K562 (cell line): ENCODE data around the gene LCE7A. TPM values are rescaled to one million over a fixed set of nuclear protein-coding genes. Genes with fewer than 3 reads are reported as not detected.

Experiments used
- ATAC-seq: fragments of 200-7000 bp; cut with Tn5 transposase; 3 replicates; pipeline ENCODE4 v1.9.1; 2020; ENCODE audit warnings: moderate library complexity
- BruUV-seq: library from RNA; stranded (reverse); fragments of 400-500 nt; replicated peaks from 2 replicates; lab custom pipeline; 2021; lab: Mats Ljungman, UMichigan
- CTCF ChIA-PET: fragments of 300-600 bp; formaldehyde crosslinking; extraction: SDS; loops from one replicate; lab custom pipeline; 2021; ENCODE audit warnings: low intra/inter-chr PET ratio; lab: Yijun Ruan, JAX
- POLR2A ChIA-PET: fragments of 300-600, 350-650 bp; sonication (Branson Sonifier 250); formaldehyde crosslinking; extraction: SDS; loops from one replicate; lab custom pipeline; 2021; ENCODE audit warnings: antibody characterized with exemption, inconsistent platforms; lab: Yijun Ruan, JAX
- DNase-seq, 4 experiments: peaks; one replicate each; pipeline versions ENCODE4 v3.0.0 to v3.0.0-alpha.2; 2011 to 2018; ENCODE audit warnings: low spot score in 3 of 4, mixed read lengths in 3 of 4; ENCODE audit errors: extremely low read depth in 1 of 4
- FAIRE-seq: peaks from 2 replicates; lab custom pipeline; 2011; peaks lifted over from hg19 to GRCh38; lab: Jason Lieb, UNC
- H2AFZ ChIP-seq: 2 replicates; pipeline ENCODE4 v1.6.0; 2011; ENCODE audit warnings: low read depth, low read length, control low read depth, inconsistent platforms
- H3K27ac ChIP-seq: fragments of 200-600 bp; 3 replicates; pipeline ENCODE4 v1.8.0; 2011; ENCODE audit warnings: low read depth, mild to moderate bottlenecking, control low read depth, inconsistent platforms, low read length, moderate library complexity, mixed read lengths; ENCODE audit errors: extremely low read depth
- H3K27me3 ChIP-seq, 2 experiments: fragments of 300-600 bp in 1 of 2; 2 replicates in 1 of 2; 3 replicates in 1 of 2; pipeline versions ENCODE4 v1.6.0 to v1.8.0; 2011; ENCODE audit warnings: inconsistent platforms in 2 of 2, low read length in 2 of 2, mild to moderate bottlenecking in 1 of 2, mixed read lengths in 1 of 2, moderate library complexity in 1 of 2; ENCODE audit not compliant: control insufficient read depth in 2 of 2, insufficient read depth in 2 of 2
- H3K36me3 ChIP-seq: fragments of 300-600 bp; 3 replicates; pipeline ENCODE4 v1.8.0; 2011; ENCODE audit warnings: mild to moderate bottlenecking, low read length, inconsistent platforms; ENCODE audit not compliant: control insufficient read depth, insufficient read depth
- H3K4me1 ChIP-seq, 2 experiments: fragments of 200-600 bp in 1 of 2; replicated peaks in 1 of 2; 2 replicates in 1 of 2; 3 replicates in 1 of 2; pipeline versions ENCODE4 v1.5.1 to v1.8.0; 2011; ENCODE audit warnings: inconsistent platforms in 2 of 2, low read length in 2 of 2, mild to moderate bottlenecking in 1 of 2, mixed read lengths in 1 of 2, moderate library complexity in 1 of 2; ENCODE audit not compliant: control insufficient read depth in 2 of 2, insufficient read depth in 2 of 2
- H3K4me2 ChIP-seq: 2 replicates; pipeline ENCODE4 v1.6.1; 2011; ENCODE audit warnings: low read length, control low read depth, inconsistent platforms, mixed read lengths; ENCODE audit not compliant: insufficient read depth
- H3K4me3 ChIP-seq: fragments of 200-600 bp; sonication (generic), shearing (Covaris generic); 2 replicates; pipeline ENCODE4 v1.5.1; 2016; ENCODE audit warnings: control low read depth, inconsistent platforms
- H3K79me2 ChIP-seq: fragments of 200-600 bp; 3 replicates; pipeline ENCODE4 v1.8.0; 2011; ENCODE audit warnings: low read length, inconsistent platforms; ENCODE audit not compliant: control insufficient read depth, insufficient read depth
- H3K9ac ChIP-seq, 2 experiments: 2 replicates each; pipeline versions ENCODE4 v1.6.0 to v1.6.1; 2011; ENCODE audit warnings: low read depth in 2 of 2, low read length in 2 of 2, control low read depth in 1 of 2, inconsistent platforms in 1 of 2, mild to moderate bottlenecking in 1 of 2, mixed read lengths in 1 of 2; ENCODE audit not compliant: insufficient read depth in 1 of 2
- H3K9me1 ChIP-seq: one replicate; pipeline ENCODE4 v1.6.0; 2011; ENCODE audit warnings: inconsistent platforms, mild to moderate bottlenecking, low read length, moderate library complexity; ENCODE audit not compliant: control insufficient read depth, insufficient read depth
- H3K9me3 ChIP-seq: replicated peaks from 2 replicates; pipeline ENCODE4 v1.5.1; 2011; ENCODE audit warnings: low read depth, low read length, inconsistent platforms; ENCODE audit not compliant: control insufficient read depth, insufficient read depth
- H4K20me1 ChIP-seq: replicated peaks from 2 replicates; pipeline ENCODE4 v1.6.1; 2011; ENCODE audit warnings: low read length, inconsistent platforms, mixed read lengths; ENCODE audit not compliant: control insufficient read depth, insufficient read depth
- CXXC5 ChIP-seq: fragments of 250-450 bp; sonication (Bioruptor Pico); IDR thresholded peaks from 2 replicates; pipeline ENCODE4 v1.8.0; 2022; ENCODE audit warnings: inconsistent platforms, mild to moderate bottlenecking, moderate library complexity
- EHMT2 ChIP-seq: fragments of 450-650 bp; IDR thresholded peaks from 2 replicates; pipeline ENCODE4 v1.6.1; 2018; ENCODE audit warnings: antibody characterized with exemption
- EZH2 ChIP-seq: IDR thresholded peaks from 2 replicates; pipeline ENCODE4 v1.6.1; 2012; ENCODE audit warnings: low read depth, mild to moderate bottlenecking, inconsistent platforms, low read length, borderline replicate concordance
- KAT8 ChIP-seq: fragments of 450-650 bp; IDR thresholded peaks from 2 replicates; pipeline ENCODE4 v1.6.1; 2016; ENCODE audit warnings: low read depth, mild to moderate bottlenecking
- MEIS2 ChIP-seq: fragments of 450-650 bp; IDR thresholded peaks from 2 replicates; pipeline ENCODE4 v1.6.1; 2014; ENCODE audit warnings: mild to moderate bottlenecking; ENCODE audit not compliant: partially characterized antibody
- MITF ChIP-seq: IDR thresholded peaks from 2 replicates; pipeline ENCODE4 v1.6.1; 2014; ENCODE audit warnings: antibody characterized with exemption
- NFATC3 ChIP-seq: fragments of 450-650 bp; IDR thresholded peaks from 2 replicates; pipeline ENCODE4 v1.6.1; 2017; ENCODE audit warnings: mild to moderate bottlenecking
- NR3C1 ChIP-seq: sonication (generic); formaldehyde crosslinking; IDR thresholded peaks from 2 replicates; pipeline ENCODE4 v1.8.1; 2022; ENCODE audit warnings: missing genetic modification reagents
- SMAD3 ChIP-seq: fragments of 450-650 bp; formaldehyde crosslinking; conservative IDR thresholded peaks from 2 replicates; pipeline ENCODE4 v1.4.0; 2020; ENCODE audit warnings: mild to moderate bottlenecking
- SPI1 ChIP-seq: IDR thresholded peaks from 2 replicates; pipeline ENCODE4 v1.6.1; 2011; ENCODE audit warnings: low read depth, low read length, control low read depth, borderline replicate concordance
- UBTF ChIP-seq, 2 experiments: IDR thresholded peaks; 2 replicates each; pipeline ENCODE4 v1.6.1; 2012; ENCODE audit warnings: improper control_type of control experiment in 2 of 2, low read depth in 2 of 2, low read length in 2 of 2, borderline replicate concordance in 1 of 2
- USF1 ChIP-seq: sonication (generic); formaldehyde crosslinking; IDR thresholded peaks from 2 replicates; pipeline ENCODE4 v1.9.0; 2022; ENCODE audit warnings: mild to moderate bottlenecking, missing genetic modification reagents
- WGBS: fragments of 100-300 bp; shearing (Covaris generic); methylation state at CpG from one replicate; pipeline ENCODE4 v1.1.6; 2016; ENCODE audit warnings: low coverage, mixed read lengths; ENCODE audit not compliant: insufficient coverage; ENCODE audit errors: missing lambda C conversion rate; 5-methylcytosine and 5-hydroxymethylcytosine counted together
- in situ Hi-C: fragments of 300-500 bp; cut with MboI; formaldehyde crosslinking; loops from 4 replicates; pipeline ENCODE4 v1.15.0; 2018; ENCODE audit warnings: inconsistent platforms, mixed read lengths
- intact Hi-C: fragments of 100-400 bp; cut with micrococcal nuclease; formaldehyde crosslinking; loops from 2 replicates; pipeline ENCODE4 v1.14.2; 2022
- polyA plus RNA-seq, 8 experiments: library from polyadenylated mRNA; depleted of rRNA in 4 of 8; stranded (reverse) in 5 of 8; unstranded in 3 of 8; fragments of >200 nt; fragmentation: Nextera tagmentation in 2 of 8; fragmentation: Illumina TruSeq in 1 of 8; extraction: Ambion mirVana in 2 of 8; extraction: Trizol in 1 of 8; gene quantifications; 2 replicates each; pipeline versions ENCODE4 v1.2.1 to v1.2.3, GENCODE V29; 2011 to 2014; ENCODE audit warnings: inconsistent platforms in 1 of 8, missing spikeins in 1 of 8
- total RNA-seq, 7 experiments: library from RNA; depleted of rRNA in 6 of 7; stranded (reverse); fragments of >200 nt in 6 of 7; fragmentation: Illumina TruSeq in 2 of 7; extraction: Trizol in 2 of 7; gene quantifications; 2 replicates each; pipeline versions ENCODE4 v1.2.1 to v1.2.3, GENCODE V29; 2011 to 2021; ENCODE audit warnings: low replicate concordance in 1 of 7
- TF ChIP-seq, protein P1 (sequence below): fragments of 450-650 bp; IDR thresholded peaks from 2 replicates; pipeline ENCODE4 v1.7.0; 2016; ENCODE audit warnings: borderline replicate concordance
- TF ChIP-seq, protein P2 (sequence below): fragments of 450-650 bp; formaldehyde crosslinking; IDR thresholded peaks from 2 replicates; pipeline ENCODE4 v1.4.0; 2022; ENCODE audit warnings: missing genetic modification characterization
- TF ChIP-seq, protein P3 (sequence below), 2 experiments: fragments of 450-650 bp in 1 of 2; sonication (generic) in 1 of 2; formaldehyde crosslinking; conservative IDR thresholded peaks; 2 replicates each; pipeline versions ENCODE4 v1.4.0 to v1.8.1; 2020 to 2022; ENCODE audit warnings: mild to moderate bottlenecking in 1 of 2, missing genetic modification reagents in 1 of 2

Gene LCE7A
- total and polyA plus RNA-seq, 9 of the 15 experiments (the other 6 are each of a cell fraction or from before 2014, with no cell fraction given) = not detected

GRCh38 chr1:152901631-152902030 is 41.8 kb downstream of the LCE7A start:
- 0 out of 5 replicates have a peak, but pooled peaks cover 0 to 4% of the 10 kb centered on the region in 2 experiments for H3K27me3 ChIP-seq
- intact Hi-C loops (no loop called here), in situ Hi-C loops (no loop called here)
- no peaks in the 10 kb centered on the region for H3K79me2 ChIP-seq
- FAIRE-seq (no peak), DNase-seq (no peak), ATAC-seq (no peak)
- no peak overlapping the region for H3K9ac ChIP-seq
- no peaks in the 10 kb centered on the region for H3K9me3 ChIP-seq
- ChIA-PET POLR2A (no interaction called here), CTCF (no interaction called here)
- WGBS = 0% methylated on average over 5 of the region's 5 CpGs
- H3K9me1 ChIP-seq = no peaks in the 10 kb centered on the region
- no peaks in the 10 kb centered on the region for H3K4me1 ChIP-seq
- no peaks in the 10 kb centered on the region for H3K36me3 ChIP-seq
- H3K27ac ChIP-seq = no peak overlapping the region
- H3K4me2 ChIP-seq = no peak overlapping the region
- no peak overlapping the region for H2AFZ ChIP-seq
- BruUV-seq = no TSS peak
- H4K20me1 ChIP-seq = no peaks in the 10 kb centered on the region
- no peak overlapping the region for H3K4me3 ChIP-seq
- TF ChIP-seq SMAD3 (CRISPR knock-in tag) (no peak), NFATC3 (no peak), MEIS2 (no peak), KAT8 (no peak), CXXC5 (no peak), MITF (no peak), EHMT2 (no peak), NR3C1 (CRISPR knock-in tag) (no peak), EZH2 (no peak), UBTF (IDR thresholded peaks at IDR 0.05; ENCODE audit: borderline replicate concordance in 1 of 2, low read depth in 2 of 2, low read length in 2 of 2) (no peak), SPI1 (no peak), USF1 (CRISPR knock-in tag) (no peak)
- TF ChIP-seq, protein P1, sequence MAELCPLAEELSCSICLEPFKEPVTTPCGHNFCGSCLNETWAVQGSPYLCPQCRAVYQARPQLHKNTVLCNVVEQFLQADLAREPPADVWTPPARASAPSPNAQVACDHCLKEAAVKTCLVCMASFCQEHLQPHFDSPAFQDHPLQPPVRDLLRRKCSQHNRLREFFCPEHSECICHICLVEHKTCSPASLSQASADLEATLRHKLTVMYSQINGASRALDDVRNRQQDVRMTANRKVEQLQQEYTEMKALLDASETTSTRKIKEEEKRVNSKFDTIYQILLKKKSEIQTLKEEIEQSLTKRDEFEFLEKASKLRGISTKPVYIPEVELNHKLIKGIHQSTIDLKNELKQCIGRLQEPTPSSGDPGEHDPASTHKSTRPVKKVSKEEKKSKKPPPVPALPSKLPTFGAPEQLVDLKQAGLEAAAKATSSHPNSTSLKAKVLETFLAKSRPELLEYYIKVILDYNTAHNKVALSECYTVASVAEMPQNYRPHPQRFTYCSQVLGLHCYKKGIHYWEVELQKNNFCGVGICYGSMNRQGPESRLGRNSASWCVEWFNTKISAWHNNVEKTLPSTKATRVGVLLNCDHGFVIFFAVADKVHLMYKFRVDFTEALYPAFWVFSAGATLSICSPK = no peak
- TF ChIP-seq, protein P2, sequence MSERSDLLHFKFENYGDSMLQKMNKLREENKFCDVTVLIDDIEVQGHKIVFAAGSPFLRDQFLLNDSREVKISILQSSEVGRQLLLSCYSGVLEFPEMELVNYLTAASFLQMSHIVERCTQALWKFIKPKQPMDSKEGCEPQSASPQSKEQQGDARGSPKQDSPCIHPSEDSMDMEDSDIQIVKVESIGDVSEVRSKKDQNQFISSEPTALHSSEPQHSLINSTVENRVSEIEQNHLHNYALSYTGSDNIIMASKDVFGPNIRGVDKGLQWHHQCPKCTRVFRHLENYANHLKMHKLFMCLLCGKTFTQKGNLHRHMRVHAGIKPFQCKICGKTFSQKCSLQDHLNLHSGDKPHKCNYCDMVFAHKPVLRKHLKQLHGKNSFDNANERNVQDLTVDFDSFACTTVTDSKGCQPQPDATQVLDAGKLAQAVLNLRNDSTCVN (CRISPR knock-in tag) = no peak
- TF ChIP-seq, protein P3, sequence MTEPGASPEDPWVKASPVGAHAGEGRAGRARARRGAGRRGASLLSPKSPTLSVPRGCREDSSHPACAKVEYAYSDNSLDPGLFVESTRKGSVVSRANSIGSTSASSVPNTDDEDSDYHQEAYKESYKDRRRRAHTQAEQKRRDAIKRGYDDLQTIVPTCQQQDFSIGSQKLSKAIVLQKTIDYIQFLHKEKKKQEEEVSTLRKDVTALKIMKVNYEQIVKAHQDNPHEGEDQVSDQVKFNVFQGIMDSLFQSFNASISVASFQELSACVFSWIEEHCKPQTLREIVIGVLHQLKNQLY (CRISPR knock-in tag; conservative IDR thresholded peaks at IDR 0.05) = no peak
